PC-9 (cell line): Measurements from ENCODE around the gene SMAD6.

ENCODE experiments used
- CTCF ChIP-seq: fragments of 200-600 bp; sonication (generic); conservative IDR thresholded peaks from 2 replicates; pipeline ENCODE4 v1.6.1; 2017; ENCODE audit warnings: mixed run types, antibody characterized with exemption, mild to moderate bottlenecking, moderate library complexity
- EZH2 ChIP-seq: fragments of 200-600 bp; sonication (generic); IDR thresholded peaks from 2 replicates; pipeline ENCODE4 v1.8.0; 2017; ENCODE audit warnings: antibody characterized with exemption, low read depth

DNA sequence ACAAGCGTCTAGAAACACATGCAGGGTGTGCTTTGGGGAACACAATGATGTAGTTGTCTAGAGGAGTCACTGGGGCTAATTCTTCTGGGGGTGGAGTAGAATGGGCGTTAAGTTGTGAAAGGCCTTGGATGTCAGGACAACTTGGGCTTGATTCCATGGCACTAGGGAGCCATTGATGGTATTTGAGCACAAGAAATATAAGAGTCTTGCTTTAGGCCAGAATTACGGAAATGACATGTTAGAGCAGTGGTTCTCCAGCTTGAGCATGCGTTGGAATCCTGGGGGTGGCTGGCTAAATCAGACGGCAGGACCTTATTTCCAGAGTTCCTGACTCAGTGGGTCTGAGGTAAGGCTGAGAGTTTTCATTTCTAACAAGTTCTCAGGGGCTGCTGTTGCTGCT, 29.2 kb upstream of the SMAD6 start:
- TF ChIP-seq CTCF (no peak), EZH2 (no peak)
